Measurements from ENCODE around the gene PXDN.

Gene PXDN

DNA sequence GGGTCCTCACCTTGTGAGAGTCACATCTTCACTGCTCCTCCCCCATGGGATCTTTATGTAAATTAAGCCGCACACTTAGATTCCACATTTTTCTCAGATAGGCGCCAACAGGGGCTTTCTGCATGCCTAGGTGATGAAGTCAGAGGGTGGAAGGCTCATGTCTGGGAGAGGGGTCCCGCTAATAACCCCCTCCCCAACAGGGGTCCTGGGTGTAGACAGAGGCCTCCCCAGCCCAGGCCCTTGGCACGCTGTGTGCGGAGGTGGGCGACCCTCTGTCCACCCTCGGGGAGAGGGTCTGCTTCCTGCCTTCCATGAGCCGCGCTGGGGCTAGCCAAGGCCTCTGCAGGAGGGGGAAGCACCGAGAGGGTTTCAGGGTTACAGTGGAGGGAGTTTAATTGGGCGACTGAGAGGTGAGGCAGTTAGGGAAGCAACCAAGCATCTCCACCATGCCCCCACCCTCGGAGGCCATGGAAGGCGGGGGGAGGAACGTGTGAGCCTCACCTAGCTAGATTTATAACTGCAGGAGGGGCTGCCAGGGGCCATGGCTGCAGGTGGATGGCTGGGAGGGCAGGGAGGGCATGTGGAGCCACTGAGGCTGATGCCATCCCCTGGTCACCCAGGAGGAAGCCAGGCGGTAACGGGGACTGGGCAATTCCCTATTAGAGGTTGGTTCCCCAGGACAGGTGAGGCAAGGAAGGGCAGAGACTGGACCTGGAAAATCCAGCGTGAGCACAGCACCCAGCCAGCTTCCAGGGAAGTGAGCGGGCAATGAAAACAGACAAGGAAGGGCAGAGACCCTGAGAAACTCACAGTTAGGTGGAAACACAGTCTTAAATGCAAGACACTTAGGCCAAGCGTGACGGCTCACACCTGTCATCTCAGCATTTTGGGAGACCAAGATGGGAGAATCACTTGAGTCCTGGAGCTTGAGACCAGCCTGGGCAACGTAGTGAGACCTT, 7.7 kb upstream of the PXDN start:
- no peak for DNase-seq

DNA sequence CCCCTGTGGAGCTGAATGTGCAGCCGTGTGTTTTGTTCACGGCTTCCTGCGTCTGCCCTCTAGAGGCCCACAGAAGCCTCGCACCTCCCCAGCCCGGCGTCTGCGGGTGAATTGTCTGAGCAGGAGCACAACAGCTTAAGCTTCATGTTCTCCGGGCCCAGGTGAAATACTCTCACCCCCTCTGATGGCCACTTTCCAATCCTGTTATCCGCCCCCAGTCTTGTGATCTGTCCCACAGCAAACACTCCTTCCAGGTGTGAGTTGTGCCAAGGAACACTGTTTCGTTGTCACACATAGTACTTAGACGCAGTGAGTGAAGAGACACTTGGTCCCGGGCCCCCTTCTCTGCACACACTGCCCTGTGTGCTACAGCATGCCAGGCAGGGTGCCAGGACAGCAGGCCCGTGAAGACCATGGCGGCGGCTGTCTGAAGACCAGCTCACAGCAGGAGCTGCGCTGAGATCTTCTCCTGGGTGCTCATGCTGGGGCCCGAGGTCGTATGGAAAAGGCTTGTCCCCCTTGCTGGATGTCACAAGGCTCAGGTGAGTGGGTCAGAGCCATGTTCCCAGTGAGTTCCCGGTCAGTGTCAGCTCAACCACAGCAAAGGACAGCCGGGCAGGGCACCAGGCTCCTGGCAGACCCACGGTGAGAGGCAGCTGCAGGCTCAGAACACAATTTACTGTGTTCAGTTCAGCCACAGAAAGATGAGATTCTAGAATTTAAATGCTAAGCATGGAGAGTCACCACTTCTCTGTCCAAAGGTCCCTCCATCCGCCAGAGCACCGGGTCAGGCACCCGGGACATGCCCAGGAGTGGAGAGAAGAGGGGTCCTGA, 6.8 kb upstream of the PXDN start:
- DNase-seq, result peak; percentile 69

DNA sequence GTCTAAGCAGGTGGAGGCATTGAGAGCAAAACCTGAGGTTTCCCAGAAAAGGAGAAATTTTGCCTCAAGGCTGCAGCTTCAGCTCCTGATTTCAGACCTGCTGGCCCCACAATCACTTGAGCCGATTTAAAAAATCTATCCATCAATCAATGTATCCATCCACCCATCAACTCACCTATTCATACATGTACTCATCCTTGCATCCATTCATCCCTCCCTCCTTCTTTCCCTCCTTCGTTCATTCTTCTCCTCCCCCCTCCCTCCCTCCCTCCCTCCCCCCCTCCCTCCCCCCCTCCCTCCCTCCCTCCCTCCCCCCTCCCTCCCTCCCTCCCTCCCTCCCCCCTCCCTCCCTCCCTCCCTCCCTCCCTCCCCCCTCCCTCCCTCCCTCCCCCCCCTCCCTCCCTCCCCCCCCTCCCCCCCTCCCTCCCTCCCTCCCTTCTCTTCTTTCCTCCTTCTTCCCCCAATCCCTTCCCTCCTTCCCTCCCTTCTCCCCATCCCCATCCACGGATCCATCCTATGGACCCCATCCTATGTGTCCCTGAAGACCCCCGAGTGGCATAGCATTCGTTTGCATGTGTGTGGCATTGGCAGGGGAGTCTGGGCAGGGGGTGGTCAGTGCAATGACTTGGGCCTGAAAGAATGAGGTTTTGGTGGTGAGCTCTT, 6.1 kb upstream of the PXDN start:
- DNase-seq, result no peak

DNA sequence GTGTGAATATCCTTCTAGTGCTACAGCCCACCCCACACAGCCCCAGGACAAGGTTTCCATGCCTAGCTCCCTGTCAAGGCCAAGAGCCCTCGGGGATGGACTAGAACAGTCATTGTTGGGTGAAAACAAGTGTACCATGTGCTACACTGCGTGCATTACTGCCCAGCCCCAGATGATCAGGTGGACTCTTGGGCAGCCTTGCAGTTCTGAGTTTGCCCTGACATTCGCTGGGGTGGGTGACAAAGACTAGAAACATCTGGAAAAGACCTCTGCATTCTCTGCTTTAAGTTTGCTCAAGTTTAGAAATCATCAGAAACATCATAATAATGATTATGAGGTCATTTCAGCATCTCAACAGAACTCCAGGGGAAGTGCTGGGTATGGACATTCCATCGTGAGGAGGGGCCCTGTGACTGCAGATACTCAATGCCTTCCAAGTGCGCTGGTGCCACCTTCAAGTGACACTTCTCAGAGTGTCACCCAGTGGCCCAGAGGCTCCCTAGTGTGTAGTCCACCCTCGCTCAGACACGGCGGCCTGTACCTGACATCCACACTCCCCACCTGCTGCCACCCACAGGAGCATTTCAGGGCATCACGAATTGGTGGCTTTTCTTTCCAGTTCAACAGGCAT, 5.3 kb upstream of the PXDN start:
- DNase-seq, result no peak

DNA sequence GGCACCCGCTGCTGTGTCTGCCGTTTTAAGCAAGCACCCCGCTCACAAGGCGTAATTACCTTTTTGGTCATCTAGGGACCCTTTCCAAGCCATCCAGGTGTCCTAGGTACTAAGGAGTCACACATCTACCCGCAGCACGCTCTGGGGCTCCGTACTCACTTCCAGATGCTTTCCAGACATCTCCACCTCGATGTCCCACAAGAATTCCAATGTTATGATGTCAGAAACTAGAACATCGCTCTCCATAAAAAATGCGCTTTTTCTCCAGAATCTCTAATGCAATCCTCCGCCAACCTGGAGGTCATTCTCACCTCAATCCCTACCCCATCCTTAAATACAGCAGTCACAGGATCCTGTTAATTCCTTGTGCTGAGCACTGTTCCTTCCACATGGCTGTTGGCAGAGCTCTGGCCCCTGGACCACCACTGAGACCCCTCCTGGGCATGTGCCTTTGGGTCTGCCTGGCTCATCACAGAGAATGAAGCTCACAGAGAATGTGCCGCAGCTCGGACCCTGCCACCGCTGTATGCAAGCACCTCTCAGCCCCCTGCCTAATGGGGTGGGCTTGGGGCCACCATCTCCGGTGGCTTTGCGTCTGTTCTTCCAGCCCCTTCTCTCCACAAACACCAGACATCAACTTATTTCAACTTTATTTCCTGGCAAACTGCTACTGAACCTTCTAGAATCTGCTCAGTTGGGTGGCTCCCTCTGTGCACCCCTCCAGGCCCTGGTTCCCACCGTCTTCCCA, 4.6 kb upstream of the PXDN start:
- no peak for DNase-seq

DNA sequence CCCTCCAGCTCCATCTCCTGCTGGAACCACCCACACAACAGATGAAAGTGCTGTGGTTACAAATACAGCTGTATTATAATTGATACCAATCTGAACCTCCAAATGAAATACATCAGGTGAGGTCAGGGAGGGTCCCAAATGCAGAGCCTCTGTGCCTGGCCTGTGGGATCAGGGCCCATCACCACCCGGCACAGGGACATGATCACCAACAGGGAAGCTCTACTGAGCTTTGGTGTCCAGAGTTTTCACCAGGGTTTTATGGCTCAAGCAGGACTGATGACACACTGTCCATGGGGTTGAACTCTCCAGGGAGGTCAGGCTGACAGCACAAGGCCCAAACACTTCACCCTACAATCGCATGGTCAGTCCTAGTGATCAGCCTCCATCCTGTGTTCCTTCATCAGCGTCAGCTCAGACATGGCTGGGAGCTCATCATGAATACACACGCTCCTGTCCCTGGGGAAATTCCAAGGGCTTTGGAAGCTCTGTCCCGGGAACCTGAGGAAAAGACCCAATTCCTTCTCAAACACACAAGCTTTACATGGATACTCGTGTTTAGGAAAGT, 3.9 kb upstream of the PXDN start:
- DNase-seq, result no peak

DNA sequence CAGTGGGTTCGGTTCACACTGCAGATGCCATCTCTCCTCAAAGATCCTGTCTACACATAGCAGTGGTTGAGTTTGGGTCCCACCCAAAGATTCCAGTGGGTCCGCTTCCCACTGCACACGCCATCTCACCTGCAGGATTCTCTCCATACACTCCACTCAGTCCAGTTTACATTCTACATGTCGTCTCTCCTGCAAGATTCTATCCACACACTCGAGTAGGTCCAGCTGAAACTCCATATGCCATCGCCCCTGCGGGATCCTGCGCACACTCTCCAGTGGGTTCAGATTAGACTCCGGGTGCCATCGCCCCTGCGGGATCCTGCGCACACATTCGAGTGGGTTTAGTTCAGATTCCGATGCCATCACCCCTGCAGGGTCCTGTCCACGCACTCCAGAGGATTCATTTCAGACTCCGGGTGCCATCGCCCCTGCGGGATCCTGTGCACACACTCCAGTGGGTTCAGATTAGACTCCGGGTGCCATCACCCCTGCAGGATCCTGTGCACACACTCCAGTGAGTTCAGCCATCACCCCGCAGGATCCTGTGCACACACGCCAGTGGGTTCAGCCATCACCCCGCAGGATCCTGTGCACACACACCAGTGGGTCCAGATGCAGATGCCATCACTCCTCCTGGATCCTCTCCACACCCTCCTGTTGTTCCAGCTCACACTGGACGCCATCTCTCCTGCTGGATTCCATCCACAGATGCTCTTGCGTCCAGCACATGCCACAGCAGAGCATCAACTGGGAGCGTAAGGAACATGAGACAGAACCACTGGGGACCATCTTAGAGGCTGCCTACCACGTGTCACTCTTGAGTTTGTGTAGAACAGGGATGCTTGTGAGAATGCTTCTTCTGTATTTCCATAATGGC, 3.0 kb upstream of the PXDN start:
- no peak for DNase-seq

DNA sequence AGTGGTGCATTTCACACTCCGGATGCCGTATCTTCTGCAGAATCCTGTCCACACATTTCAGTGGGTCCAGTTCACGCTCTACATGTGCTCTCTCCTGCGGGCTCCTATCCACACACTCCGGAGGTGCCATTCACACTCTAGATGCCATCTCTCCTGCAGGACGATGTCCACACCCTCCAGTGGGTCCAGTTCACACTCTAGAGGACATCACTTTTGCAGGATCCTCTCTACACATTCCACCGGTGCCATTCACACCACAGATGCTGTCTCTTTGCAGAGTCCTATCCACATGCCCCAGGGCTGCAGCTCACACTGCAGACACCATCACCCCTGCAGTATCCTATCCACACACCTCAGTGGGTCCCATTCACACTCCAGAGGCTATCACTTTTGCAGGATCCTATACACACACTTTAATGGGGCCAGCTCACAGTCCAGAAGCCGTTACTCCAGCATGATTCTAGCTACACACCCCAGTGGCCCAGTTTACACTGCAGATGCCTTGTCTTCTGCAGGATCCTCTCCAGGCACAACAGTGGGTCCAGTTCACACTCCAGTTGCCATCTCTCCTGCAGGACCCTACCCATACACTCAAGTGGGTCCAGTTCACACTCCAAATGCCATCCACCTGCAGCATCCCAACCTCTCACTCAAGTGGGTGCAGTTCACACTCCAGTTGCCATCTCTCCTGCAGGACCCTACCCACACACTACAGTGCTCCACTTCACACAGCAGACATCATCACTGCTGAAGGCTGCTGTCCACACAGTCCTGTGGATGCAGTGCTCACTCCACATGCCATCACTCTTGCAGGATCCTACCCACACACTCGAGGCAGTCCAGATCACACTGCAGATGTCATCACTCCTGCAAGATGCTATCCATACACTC, 2.1 kb upstream of the PXDN start:
- no peak for DNase-seq

DNA sequence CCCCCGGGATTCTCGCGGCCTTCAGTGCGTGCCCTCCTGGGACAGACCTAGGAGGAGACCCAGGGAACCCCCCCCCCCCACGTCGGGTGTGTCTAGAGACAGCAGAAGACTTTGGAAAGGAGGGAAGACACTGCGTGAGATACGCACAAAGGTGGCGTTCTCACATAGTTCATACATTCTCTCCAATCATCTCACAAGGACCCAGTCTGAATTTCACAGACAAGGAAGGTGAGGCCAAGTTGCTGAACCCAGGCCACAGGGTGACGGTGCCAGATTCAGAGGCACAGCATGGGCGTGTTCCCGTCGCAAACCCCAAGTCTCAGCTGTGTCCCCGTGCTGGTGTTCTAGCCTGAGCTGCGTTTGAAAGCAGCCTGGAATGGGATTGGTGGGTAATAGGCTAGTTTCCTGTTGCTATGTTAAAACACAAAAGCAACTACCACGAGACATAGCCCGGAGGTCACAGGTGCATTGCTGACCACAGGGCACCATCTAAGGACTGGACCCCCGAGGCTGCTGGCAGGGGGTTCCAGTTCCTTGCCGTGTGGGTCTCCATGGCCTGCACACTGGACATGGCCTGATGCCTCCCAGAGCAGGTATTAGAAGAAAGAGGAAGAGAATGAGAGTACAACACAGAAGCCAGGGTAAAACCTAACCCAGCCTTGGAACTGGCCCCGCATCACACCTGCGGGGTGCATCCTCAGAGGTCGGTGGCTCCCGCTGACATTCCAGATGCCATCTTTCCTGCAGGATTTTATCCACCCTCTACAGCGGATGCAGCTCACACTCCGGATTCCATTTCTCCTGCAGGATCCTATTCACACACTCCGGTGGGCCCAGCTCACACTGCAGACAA, 1.1 kb upstream of the PXDN start:
- DNase-seq, result no peak

DNA sequence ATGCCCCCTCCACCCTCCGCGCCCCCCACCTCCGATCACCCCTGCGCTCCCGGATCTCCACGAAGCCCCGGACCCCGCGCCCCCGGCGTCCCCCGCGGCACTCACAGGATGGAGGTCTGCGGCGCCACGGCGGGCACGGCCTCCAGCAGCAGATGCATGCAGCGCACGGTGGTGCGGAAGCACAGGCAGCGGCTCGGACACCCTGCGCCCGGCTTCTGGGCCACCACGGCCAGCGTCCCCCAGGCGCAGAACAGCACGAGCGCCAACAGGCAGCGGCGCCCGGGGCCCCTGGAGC, 217 bp downstream of the PXDN start:
- no peak for DNase-seq

DNA sequence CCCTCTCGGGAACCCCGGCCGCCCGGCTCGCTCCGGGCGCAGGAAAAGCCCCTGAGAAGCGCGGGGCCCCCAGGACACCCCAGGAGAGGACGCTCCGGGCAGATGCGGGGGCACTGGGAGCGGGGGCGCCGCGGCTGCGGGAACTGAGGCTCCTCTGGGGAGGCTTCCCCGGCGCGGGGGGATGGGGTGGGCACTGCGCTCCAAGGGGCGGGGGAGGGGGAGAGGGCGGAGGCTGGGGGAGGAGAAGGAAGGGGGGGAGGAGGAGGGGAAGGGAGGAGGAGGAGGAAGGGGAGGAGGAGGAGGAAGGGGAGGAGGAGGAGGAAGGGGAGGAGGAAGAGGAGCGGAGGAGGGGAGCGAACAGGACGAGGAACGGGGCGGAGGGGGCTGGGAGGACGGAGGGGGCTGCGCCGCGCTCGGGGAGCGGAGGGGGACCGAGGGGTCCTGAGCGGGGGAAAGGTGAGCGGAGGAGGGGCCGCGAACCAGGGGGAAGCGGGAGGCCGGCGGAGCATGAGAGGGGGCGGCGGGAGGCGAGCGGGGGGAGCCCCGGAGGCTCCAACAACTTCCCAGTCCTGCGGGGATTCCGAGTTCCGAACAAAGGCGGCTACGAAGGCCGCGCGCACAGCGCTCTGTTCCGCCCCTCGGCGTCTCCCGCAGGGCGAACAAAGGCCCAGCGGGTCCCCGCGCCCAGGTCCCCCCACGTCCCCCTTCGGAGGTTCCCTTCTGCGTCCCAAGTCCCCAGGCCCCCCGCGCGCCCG, 742 bp downstream of the PXDN start:
- no peak for DNase-seq

DNA sequence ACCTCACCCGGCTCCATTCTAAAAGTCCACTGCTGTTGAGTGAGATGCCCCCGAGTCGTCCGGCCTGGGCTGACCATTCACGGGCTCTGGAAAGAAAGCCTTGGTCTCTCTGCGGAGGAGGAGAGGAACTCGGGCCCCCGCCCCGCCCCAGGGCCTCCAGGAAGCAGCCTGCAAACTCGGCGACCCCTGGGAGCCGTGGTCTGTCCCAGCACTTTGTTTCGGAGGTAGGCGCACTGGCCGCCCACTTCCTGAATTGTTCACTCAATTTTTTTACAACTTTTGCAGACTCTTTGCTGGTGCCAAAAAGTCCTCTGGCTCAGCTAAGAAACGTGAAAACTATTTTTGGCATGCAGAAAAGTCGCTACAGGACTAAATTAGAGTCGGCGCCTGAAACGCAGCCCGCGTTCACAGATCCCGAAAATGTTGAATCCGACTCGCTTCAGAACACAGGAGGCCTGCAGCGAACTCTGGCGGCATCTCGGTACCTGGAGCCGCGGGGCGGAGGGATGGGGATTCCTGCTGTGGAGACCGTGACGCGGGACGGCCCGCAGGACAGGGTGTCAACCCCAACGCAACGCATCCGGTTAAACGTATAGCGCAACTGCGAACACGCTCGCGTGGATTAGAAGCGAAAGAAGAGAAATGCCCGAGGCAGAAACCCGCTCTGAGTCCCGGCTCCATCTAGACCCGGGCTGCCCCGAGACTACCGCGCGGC, 1.5 kb downstream of the PXDN start:
- peak; percentile 27 for DNase-seq

DNA sequence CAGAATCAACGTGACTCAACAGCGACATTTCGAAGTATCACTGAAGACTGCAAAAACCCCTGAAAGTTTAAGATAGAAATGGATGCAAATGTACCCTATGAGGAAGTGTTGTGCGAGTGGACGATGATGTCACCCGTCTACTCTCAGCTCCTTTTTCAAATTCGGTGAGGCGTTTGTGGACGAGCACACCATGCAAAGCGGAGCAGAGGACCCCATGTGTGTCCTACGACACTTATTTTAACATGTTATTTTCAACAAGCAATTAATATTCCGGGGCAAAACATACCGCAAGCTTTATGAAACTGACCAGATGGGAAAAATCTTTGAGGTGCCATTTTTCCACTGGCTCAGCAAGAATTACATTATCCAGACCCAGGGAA, 2.0 kb downstream of the PXDN start:
- no peak for DNase-seq

DNA sequence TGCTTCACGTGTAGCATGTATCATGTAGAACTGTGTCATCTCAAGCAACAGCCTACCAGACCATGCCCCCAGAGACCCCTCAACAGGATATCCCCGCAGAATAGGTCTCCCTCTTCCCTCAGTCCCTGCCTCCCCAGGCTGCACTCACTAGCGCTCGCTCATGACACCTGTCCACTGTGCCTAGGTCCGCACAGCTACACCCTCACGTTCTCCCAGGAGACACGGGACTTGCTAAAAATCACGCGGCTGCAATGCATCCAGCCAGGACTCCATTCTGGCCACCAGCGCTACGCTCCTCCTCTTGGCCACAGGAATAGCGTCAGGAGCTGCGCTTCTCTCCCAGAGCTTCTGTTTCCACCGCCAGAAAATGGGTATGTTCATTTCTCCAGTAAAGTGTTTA, 2.5 kb downstream of the PXDN start:
- no peak for DNase-seq

DNA sequence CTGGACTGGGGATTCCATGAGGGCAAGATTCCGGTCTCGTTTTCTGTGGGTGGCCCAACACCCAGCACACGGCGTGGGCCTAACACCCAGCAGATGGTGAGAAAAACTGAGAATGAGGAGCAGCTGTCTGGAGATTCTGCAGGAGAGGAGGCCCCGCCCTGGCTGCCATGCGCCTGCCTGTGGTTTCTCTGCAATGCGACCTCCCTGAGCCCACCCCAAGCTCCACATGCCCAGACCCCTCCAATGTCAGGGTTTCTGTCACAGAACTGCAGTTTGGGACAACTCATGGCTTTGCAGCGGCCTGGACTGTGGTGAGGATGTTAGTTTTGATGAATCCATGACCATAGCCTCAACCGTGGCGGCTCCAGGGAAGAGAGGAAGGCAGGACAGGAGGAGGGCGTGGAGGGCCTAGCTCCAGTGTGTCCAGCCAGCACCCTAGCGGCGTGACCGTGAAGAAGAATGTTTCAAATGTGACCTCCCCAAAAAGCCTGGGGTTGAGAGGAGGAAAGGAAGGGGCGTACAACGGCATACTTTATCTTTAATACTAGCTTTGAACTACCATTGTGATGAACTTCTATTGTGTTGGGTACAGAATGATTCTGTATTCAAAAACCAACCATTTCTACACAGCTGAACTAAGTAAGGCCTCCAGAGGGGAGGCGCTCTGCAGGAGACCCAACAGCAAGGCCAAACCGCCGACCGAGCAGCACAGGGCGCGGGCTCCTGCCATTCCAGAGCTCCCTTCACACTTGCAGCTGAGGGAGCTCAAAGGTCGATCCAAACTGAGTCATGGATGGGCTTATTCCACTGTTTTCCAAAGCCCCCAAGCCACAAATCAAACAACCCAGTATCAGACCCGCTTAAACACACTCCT, 3.4 kb downstream of the PXDN start:
- no peak for DNase-seq

DNA sequence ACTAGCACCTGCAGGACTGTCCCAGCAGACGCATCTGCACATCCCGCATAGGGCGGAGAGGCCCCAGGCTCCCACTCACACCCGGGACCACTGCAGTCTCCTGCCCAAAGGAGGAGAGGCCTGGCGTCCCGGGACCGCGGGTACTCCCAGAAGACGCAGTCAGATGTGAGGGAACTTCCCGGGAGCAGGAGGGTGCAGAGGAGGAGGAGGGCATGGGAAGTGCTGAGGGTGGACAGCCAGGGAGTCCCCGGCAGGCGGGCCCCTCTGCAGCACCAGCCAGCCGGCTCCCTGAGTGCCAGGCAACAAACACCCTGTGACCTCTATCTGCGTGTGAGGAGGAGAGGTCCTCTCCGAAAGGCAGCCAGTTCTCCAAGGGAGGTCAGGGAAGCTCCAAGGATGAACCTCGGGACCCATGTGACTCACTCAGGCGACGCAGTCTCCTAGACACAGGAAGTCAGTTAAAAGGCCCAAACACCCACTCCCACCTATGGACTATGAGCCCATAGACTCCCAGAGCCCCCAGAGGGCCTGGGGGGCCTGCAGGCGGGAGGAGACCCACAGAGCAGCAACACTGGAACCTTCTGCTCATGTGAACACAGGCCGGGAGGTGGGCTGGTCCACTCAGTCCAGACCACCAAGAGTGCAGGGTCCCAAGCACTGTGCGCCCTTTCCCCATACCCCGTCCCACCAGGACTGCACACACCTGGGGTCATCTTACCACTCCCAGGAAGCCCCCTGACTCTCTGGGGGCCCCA, 4.2 kb downstream of the PXDN start:
- DNase-seq, result no peak

All from midbrain (tissue), 1 donor.